Heart left ventricle (tissue), 13 donors: ENCODE results near the gene AR.

Experiments
- CTCF ChIP-seq, 12 donors: fragments of 200-600 bp; sonication (generic) in 4 of 12; IDR thresholded peaks; one replicate each; pipeline versions ENCODE4 v1.5.0 to v1.8.0; 2018 to 2022; ENCODE audit warnings: antibody characterized with exemption in 12 of 12, mild to moderate bottlenecking in 5 of 12
- POLR2A ChIP-seq, 2 donors: fragments of 450-650 bp; IDR thresholded peaks; one replicate each; pipeline ENCODE4 v1.6.1; 2017; ENCODE audit warnings: antibody characterized with exemption in 2 of 2, mild to moderate bottlenecking in 2 of 2, moderate library complexity in 2 of 2
- donor health status: ischemic (EF 13 %, LVEDD 7.1; RV severe dilation, severe dysfunction).
- donor health status: DM: no; HTN: yes; CAD: no.
- donor health status: DM: no; HTN: no; CAD: no.
- donor health status: ischemic (EF 25% LVEDD 6.9; RV normal size, moderate dysfunction).
- donor health status: ischemic (EF 25% LVEDD 5.7; RV mildly dilated, moderate dysfunction).
- donor health status: ischemic (EF 35%, LVEDD 5.7; RV mildly dilated, moderate dysfunction).
- donor health status: nonischemic (EF 11% LVEDD 7.7; RV severe dilation, severe dysfunction).
- donor health status: DM: yes; HTN: yes; CAD: no.
- donor health status: PGD.
- donor health status: ischemic (EF 29% LVEDD 5.4; RV normal size, mild dysfunction).
- donor health status: nonischemic (EF 23%, LVEDD 6.1; RV moderate dilation, normal function).

DNA sequence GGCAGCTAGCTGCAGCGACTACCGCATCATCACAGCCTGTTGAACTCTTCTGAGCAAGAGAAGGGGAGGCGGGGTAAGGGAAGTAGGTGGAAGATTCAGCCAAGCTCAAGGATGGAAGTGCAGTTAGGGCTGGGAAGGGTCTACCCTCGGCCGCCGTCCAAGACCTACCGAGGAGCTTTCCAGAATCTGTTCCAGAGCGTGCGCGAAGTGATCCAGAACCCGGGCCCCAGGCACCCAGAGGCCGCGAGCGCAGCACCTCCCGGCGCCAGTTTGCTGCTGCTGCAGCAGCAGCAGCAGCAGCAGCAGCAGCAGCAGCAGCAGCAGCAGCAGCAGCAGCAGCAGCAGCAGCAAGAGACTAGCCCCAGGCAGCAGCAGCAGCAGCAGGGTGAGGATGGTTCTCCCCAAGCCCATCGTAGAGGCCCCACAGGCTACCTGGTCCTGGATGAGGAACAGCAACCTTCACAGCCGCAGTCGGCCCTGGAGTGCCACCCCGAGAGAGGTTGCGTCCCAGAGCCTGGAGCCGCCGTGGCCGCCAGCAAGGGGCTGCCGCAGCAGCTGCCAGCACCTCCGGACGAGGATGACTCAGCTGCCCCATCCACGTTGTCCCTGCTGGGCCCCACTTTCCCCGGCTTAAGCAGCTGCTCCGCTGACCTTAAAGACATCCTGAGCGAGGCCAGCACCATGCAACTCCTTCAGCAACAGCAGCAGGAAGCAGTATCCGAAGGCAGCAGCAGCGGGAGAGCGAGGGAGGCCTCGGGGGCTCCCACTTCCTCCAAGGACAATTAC lies 1.4 kb downstream of the AR start:
- TF ChIP-seq CTCF (IDR thresholded peaks at IDR 0.05), result no peak
- no peak for TF ChIP-seq POLR2A (IDR thresholded peaks at IDR 0.05)
